SK-N-SH treated with all-trans-retinoic acid at 6 μM for 48 hours (cell line): Measurements from ENCODE around the gene CTAGE4.

ENCODE experiments used
- ARNTL ChIP-seq: fragments of 450-650 bp; formaldehyde crosslinking; IDR thresholded peaks from 2 replicates; pipeline ENCODE4 v1.5.0; 2020; ENCODE audit warnings: low read depth, mild to moderate bottlenecking, moderate library complexity, borderline replicate concordance
- BACH2 ChIP-seq: fragments of 250-450 bp; sonication (Bioruptor Pico); IDR thresholded peaks from 2 replicates; pipeline ENCODE4 v1.9.0; 2021; ENCODE audit warnings: mild to moderate bottlenecking, borderline replicate concordance
- CSDC2 ChIP-seq: fragments of 250-450 bp; sonication (Bioruptor Pico); IDR thresholded peaks from 2 replicates; pipeline ENCODE4 v1.5.0; 2020; ENCODE audit warnings: mild to moderate bottlenecking, moderate library complexity
- GLIS3 ChIP-seq: fragments of 250-450 bp; sonication (Bioruptor Pico); IDR thresholded peaks from 2 replicates; pipeline ENCODE4 v1.5.0; 2020; ENCODE audit warnings: mild to moderate bottlenecking, moderate library complexity
- ISL1 ChIP-seq: fragments of 250-450 bp; sonication (Bioruptor Pico); IDR thresholded peaks from 2 replicates; pipeline ENCODE4 v2.1.2; 2022; ENCODE audit warnings: mild to moderate bottlenecking, moderate library complexity
- PATZ1 ChIP-seq: fragments of 250-450 bp; sonication (Bioruptor Pico); IDR thresholded peaks from 2 replicates; pipeline ENCODE4 v1.8.0; 2020; ENCODE audit warnings: mild to moderate bottlenecking, moderate library complexity, borderline replicate concordance
- PPARA ChIP-seq: fragments of 250-450 bp; sonication (Bioruptor Pico); IDR thresholded peaks from 2 replicates; pipeline ENCODE4 v1.5.0; 2020; ENCODE audit warnings: mild to moderate bottlenecking, borderline replicate concordance
- RARB ChIP-seq: fragments of 250-450 bp; sonication (Bioruptor Pico); IDR thresholded peaks from 2 replicates; pipeline ENCODE4 v1.8.0; 2021; ENCODE audit warnings: mild to moderate bottlenecking, moderate library complexity
- SNAI2 ChIP-seq: fragments of 250-450 bp; sonication (Bioruptor Pico); IDR thresholded peaks from 2 replicates; pipeline ENCODE4 v1.5.0; 2020; ENCODE audit warnings: mild to moderate bottlenecking, moderate library complexity
- TOX ChIP-seq: fragments of 250-450 bp; sonication (Bioruptor Pico); IDR thresholded peaks from 2 replicates; pipeline ENCODE4 v1.8.0; 2021; ENCODE audit warnings: mild to moderate bottlenecking, moderate library complexity, borderline replicate concordance
- TSHZ2 ChIP-seq: fragments of 250-450 bp; sonication (Bioruptor Pico); IDR thresholded peaks from 2 replicates; pipeline ENCODE4 v1.5.0; 2020; ENCODE audit warnings: mild to moderate bottlenecking, moderate library complexity
- ZFP3 ChIP-seq: fragments of 250-450 bp; sonication (Bioruptor Pico); IDR thresholded peaks from 2 replicates; pipeline ENCODE4 v1.5.0; 2020; ENCODE audit warnings: mild to moderate bottlenecking, moderate library complexity
- ZFP30 ChIP-seq: fragments of 450-650 bp; formaldehyde crosslinking; IDR thresholded peaks from 2 replicates; pipeline ENCODE4 v1.5.0; 2022; ENCODE audit warnings: mild to moderate bottlenecking, moderate library complexity
- ZNF8 ChIP-seq: fragments of 450-650 bp; formaldehyde crosslinking; IDR thresholded peaks from 2 replicates; pipeline ENCODE4 v1.5.0; 2020; ENCODE audit warnings: mild to moderate bottlenecking, moderate library complexity

GRCh38 chr7:144137501-144137900 is 45.8 kb upstream of the CTAGE4 start:
- TF ChIP-seq ZFP30 (CRISPR knock-in tag): no peak
- no peak for TF ChIP-seq PPARA (CRISPR knock-in tag)
- TF ChIP-seq GLIS3: no peak
- TF ChIP-seq PATZ1 (CRISPR knock-in tag): no peak
- TF ChIP-seq ZFP3: no peak
- TF ChIP-seq ZNF8 (CRISPR knock-in tag): no peak
- TF ChIP-seq RARB (CRISPR knock-in tag): no peak
- TF ChIP-seq BACH2 (CRISPR knock-in tag): no peak
- no peak for TF ChIP-seq SNAI2
- TF ChIP-seq TSHZ2 (CRISPR knock-in tag): no peak
- TF ChIP-seq TOX (CRISPR knock-in tag): no peak
- TF ChIP-seq CSDC2 (CRISPR knock-in tag): no peak
- TF ChIP-seq ISL1: no peak
- TF ChIP-seq ARNTL (CRISPR knock-in tag): no peak
